ENCODE results near the gene ZNF438.
"Not testable (repeated sequence)": the region's sequence is repeated elsewhere in the genome, so short reads cannot be mapped to it uniquely, and the experiment has no call there.

ZNF438 gene

GRCh38 chr10:30962522-30962921, 69.1 kb downstream of the ZNF438 start:
- no peak overlapping the region for H3K9ac ChIP-seq
- H4K20me1 ChIP-seq: no peaks in the 10 kb centered on the region
- TF ChIP-seq Cebpa-rat (IDR thresholded peaks at IDR 0.05): no peak
- H3K9me3 ChIP-seq (replicated peaks in 1 of 11): peaks cover 0 to 9% (median 0%) of the 10 kb centered on the region in 11 experiments; a peak in 5 of 22 replicates
- H3K4me3 ChIP-seq: no peak overlapping the region
- H3K27me3 ChIP-seq: no peaks in the 10 kb centered on the region
- peaks cover 0 to 3% (median 0%) of the 10 kb centered on the region in 11 experiments; a peak in 1 of 22 replicates for H3K36me3 ChIP-seq
- H3K4me1 ChIP-seq: peaks cover 0 to 11% (median 8%) of the 10 kb centered on the region in 10 experiments; a peak in 11 of 20 replicates
- no peak overlapping the region for H3K4me2 ChIP-seq
- H3K27ac ChIP-seq: no peak overlapping the region

GRCh38 chr10:30959836-30960210, 71.8 kb downstream of the ZNF438 start:
- Histone ChIP-seq H3K9me3 (replicated peaks in 1 of 11) (peaks cover 3 to 16% (median 7%) of the 10 kb centered on the region in 11 experiments; a peak in 17 of 22 replicates), H4K20me1 (no peaks in the 10 kb centered on the region), H3K4me3 (no peak overlapping the region), H3K4me1 (peaks cover 0 to 11% (median 8%) of the 10 kb centered on the region in 10 experiments; a peak in 11 of 20 replicates), H3K9ac (no peak overlapping the region), H3K36me3 (peaks cover 0 to 3% (median 0%) of the 10 kb centered on the region in 11 experiments; a peak in 1 of 22 replicates), H3K4me2 (no peak overlapping the region), H3K27ac (no peak overlapping the region), H3K27me3 (no peaks in the 10 kb centered on the region)
- TF ChIP-seq Cebpa-rat (IDR thresholded peaks at IDR 0.05): no peak

GRCh38 chr10:30949218-30949617, 82.4 kb downstream of the ZNF438 start:
- not testable (repeated sequence) for H3K4me3 ChIP-seq, H3K9ac ChIP-seq, H3K27me3 ChIP-seq, H3K27ac ChIP-seq, H3K36me3 ChIP-seq, H3K4me2 ChIP-seq, H3K4me1 ChIP-seq, H4K20me1 ChIP-seq
- H3K9me3 ChIP-seq (replicated peaks in 1 of 11): peaks cover 1 to 19% (median 12%) of the 10 kb centered on the region in 11 experiments; a peak in 18 of 22 replicates

- no peak overlapping the region for H3K9ac ChIP-seq
- H3K4me1 ChIP-seq: no peaks in the 10 kb centered on the region
- H3K36me3 ChIP-seq: peaks cover 0 to 4% (median 0%) of the 10 kb centered on the region in 11 experiments; a peak in 2 of 22 replicates
- H3K27me3 ChIP-seq: no peaks in the 10 kb centered on the region
- peaks cover 0 to 11% (median 5%) of the 10 kb centered on the region in 11 experiments; a peak in 10 of 22 replicates for H3K9me3 ChIP-seq (replicated peaks in 1 of 11)
- no peak overlapping the region for H3K4me3 ChIP-seq
- no peak overlapping the region for H3K4me2 ChIP-seq
- H4K20me1 ChIP-seq: no peaks in the 10 kb centered on the region
- TF ChIP-seq Cebpa-rat (IDR thresholded peaks at IDR 0.05): no peak
- H3K27ac ChIP-seq: no peak overlapping the region
These were observed 87.7 kb downstream of the ZNF438 start for GRCh38 chr10:30944005-30944404.

GRCh38 chr10:30943451-30943850, 88.2 kb downstream of the ZNF438 start:
- no peak for TF ChIP-seq Cebpa-rat (IDR thresholded peaks at IDR 0.05)
- H3K9me3 ChIP-seq (replicated peaks in 1 of 11): peaks cover 0 to 11% (median 5%) of the 10 kb centered on the region in 11 experiments; a peak in 10 of 22 replicates

GRCh38 chr10:30940256-30940655, 91.4 kb downstream of the ZNF438 start:
- TF ChIP-seq Cebpa-rat (IDR thresholded peaks at IDR 0.05): no peak
- Histone ChIP-seq H3K9ac (no peak overlapping the region), H3K27me3 (no peaks in the 10 kb centered on the region), H3K4me1 (no peaks in the 10 kb centered on the region), H3K4me2 (no peak overlapping the region), H3K4me3 (no peak overlapping the region), H3K27ac (no peak overlapping the region), H4K20me1 (no peaks in the 10 kb centered on the region), H3K36me3 (peaks cover 0 to 27% (median 0%) of the 10 kb centered on the region in 11 experiments; a peak in 6 of 22 replicates), H3K9me3 (replicated peaks in 1 of 11) (peaks cover 0 to 11% (median 5%) of the 10 kb centered on the region in 11 experiments; a peak in 6 of 22 replicates)

More at GRCh38 chr10:30943451-30943850, 88.2 kb downstream of the ZNF438 start:
- Histone ChIP-seq H3K36me3 (peaks cover 0 to 4% (median 0%) of the 10 kb centered on the region in 11 experiments; a peak in 2 of 22 replicates), H3K27me3 (no peaks in the 10 kb centered on the region), H3K27ac (no peak overlapping the region), H3K4me2 (no peak overlapping the region), H3K4me1 (no peaks in the 10 kb centered on the region), H3K9ac (no peak overlapping the region), H4K20me1 (no peaks in the 10 kb centered on the region), H3K4me3 (no peak overlapping the region)

GRCh38 chr10:30939643-30940251, 91.9 kb downstream of the ZNF438 start:
- Histone ChIP-seq H3K4me3 (no peak overlapping the region), H3K4me2 (no peak overlapping the region), H3K27me3 (no peaks in the 10 kb centered on the region), H3K27ac (no peak overlapping the region), H3K9me3 (replicated peaks in 1 of 11) (peaks cover 0 to 13% (median 5%) of the 10 kb centered on the region in 11 experiments; a peak in 6 of 22 replicates), H3K4me1 (no peaks in the 10 kb centered on the region), H3K9ac (no peak overlapping the region), H4K20me1 (no peaks in the 10 kb centered on the region), H3K36me3 (peaks cover 0 to 32% (median 0%) of the 10 kb centered on the region in 11 experiments; a peak in 6 of 22 replicates)
- no peak for TF ChIP-seq Cebpa-rat (IDR thresholded peaks at IDR 0.05)

GRCh38 chr10:30935078-30935477, 96.6 kb downstream of the ZNF438 start:
- Histone ChIP-seq H3K9ac (no peak overlapping the region), H3K27me3 (no peaks in the 10 kb centered on the region), H3K27ac (no peak overlapping the region), H3K36me3 (peaks cover 0 to 51% (median 0%) of the 10 kb centered on the region in 11 experiments; a peak in 7 of 22 replicates), H3K4me2 (no peak overlapping the region), H3K4me1 (no peaks in the 10 kb centered on the region), H3K9me3 (replicated peaks in 1 of 11) (peaks cover 0 to 23% (median 14%) of the 10 kb centered on the region in 11 experiments; a peak in 16 of 22 replicates), H3K4me3 (no peak overlapping the region), H4K20me1 (no peaks in the 10 kb centered on the region)
- TF ChIP-seq Cebpa-rat (IDR thresholded peaks at IDR 0.05): no peak

GRCh38 chr10:30931094-30931493, 100.6 kb downstream of the ZNF438 start:
- Histone ChIP-seq H3K36me3 (peaks cover 0 to 36% (median 0%) of the 10 kb centered on the region in 11 experiments; a peak in 7 of 22 replicates), H3K4me1 (0 out of 20 replicates have a peak, but pooled peaks cover 0 to 6% (median 0%) of the 10 kb centered on the region in 10 experiments), H3K9ac (no peak overlapping the region), H3K4me2 (no peak overlapping the region), H3K27ac (no peak overlapping the region), H3K4me3 (no peak overlapping the region), H3K27me3 (no peaks in the 10 kb centered on the region), H3K9me3 (replicated peaks in 1 of 11) (peaks cover 0 to 21% (median 14%) of the 10 kb centered on the region in 11 experiments; a peak in 16 of 22 replicates), H4K20me1 (no peaks in the 10 kb centered on the region)
- no peak for TF ChIP-seq Cebpa-rat (IDR thresholded peaks at IDR 0.05)

Measured in BLaER1 treated with 17β-estradiol and CSF1 and Interleukin-3, amounts not matched to agents 10 nM and 100 nM (cell line).